ENCODE measurements around the gene GARS1. TPM values are rescaled to one million over a fixed set of nuclear protein-coding genes. Genes with fewer than 3 reads are reported as not detected.
A peak's percentile ranks its signal among the peaks of the same experiment; 100 is the strongest.

The GARS1 gene
- 161 and 178 TPM in 2 replicates for total RNA-seq (2014; rRNA removed; shearing (Covaris generic))
- 355 and 375 TPM in 2 replicates for total RNA-seq (2022)
- Bru-seq, nascent RNA: percentile 99 among the genes with signal in this experiment
- BruChase-seq, experiment 1, labeled RNA remaining after a 6-hour chase: percentile 97 among the genes with signal in this experiment
- percentile 97 among the genes with signal in this experiment for BruChase-seq, experiment 2, labeled RNA remaining after a 2-hour chase
- long read RNA-seq, transcript GARS-201 (17 exons, 2,634 nt): major isoform, 493 of 555 reads
- long read RNA-seq, partial matches to known transcripts: 26 of 555 reads
- long read RNA-seq, other reads (novel, unspliced or antisense): 33 of 555 reads

GRCh38 chr7:30594540-30595435, at the start of gene GARS1:
Gene GARS1 (plus strand): TSS chr7:30594878. CDS start chr7:30594922, 44 bp downstream.
- POLR2A ChIA-PET: interaction anchor here (0.8 to 1.3 kb wide), 3 partner anchors 11 to 272 kb away, joined by 3 to 7 read pairs (median 5); no protein-coding TSS in a partner anchor
- Histone ChIP-seq H3K4me2 (ENCODE audit: low read length) (peak within 1 kb of the TSS; percentile 92), H3K27ac (ENCODE audit: low read depth, low read length, poor library complexity, severe bottlenecking) (peak within 1 kb of the TSS; percentile 95), H3K9me2 (ENCODE audit: insufficient read depth, low read length) (no peaks in the 10 kb centered on the region), H3K4me1 (ENCODE audit: insufficient read depth, low read length, poor library complexity, severe bottlenecking) (peaks cover 21% of the 10 kb centered on the region), H3K79me2 (ENCODE audit: insufficient read depth, low read depth, low read length) (peaks cover 66% of the 10 kb centered on the region), H3K4me3 (ENCODE audit: low read depth, low read length, poor library complexity, severe bottlenecking) (peak within 1 kb of the TSS; percentile 94), H3K9me3 (ENCODE audit: low read length) (no peaks in the 10 kb centered on the region), H3K36me3 (ENCODE audit: insufficient read depth, low read length) (peaks cover 45% of the 10 kb centered on the region), H4K20me1 (ENCODE audit: insufficient read depth, low read length) (peaks cover 27% of the 10 kb centered on the region), H2AFZ (ENCODE audit: low read length) (peak within 1 kb of the TSS; percentile 87; the same call in 1 of the 2 replicates)
- no peak for TF ChIP-seq EZH2phosphoT487 (IDR thresholded peaks at IDR 0.05; ENCODE audit: borderline replicate concordance, low read depth, low read length)
- TF ChIP-seq CTCF (conservative IDR thresholded peaks at IDR 0.05; ENCODE audit: low read length): no peak
- BruUV-seq (replicated peaks): no TSS peak
- peak; percentile 96 for DNase-seq (ENCODE audit: low spot score)
- CTCF ChIA-PET (ENCODE audit: unreplicated experiment): no interaction called here
- intact Hi-C loops (cut with micrococcal nuclease; ENCODE audit: unreplicated experiment): no loop called here

GRCh38 chr7:30545791-30546555, 48.7 kb upstream of the GARS1 start:
- peak overlapping the region; percentile 68 for H3K27ac ChIP-seq (ENCODE audit: low read depth, low read length, poor library complexity, severe bottlenecking)
- intact Hi-C loops (cut with micrococcal nuclease; ENCODE audit: unreplicated experiment): loop anchor here (5.0 kb wide), 2 partner anchors 34 to 196 kb away; no protein-coding TSS in a partner anchor

More at GRCh38 chr7:30545791-30546555, 48.7 kb upstream of the GARS1 start:
- Histone ChIP-seq H3K4me3 (ENCODE audit: low read depth, low read length, poor library complexity, severe bottlenecking) (no peak overlapping the region), H3K36me3 (ENCODE audit: insufficient read depth, low read length) (no peaks in the 10 kb centered on the region), H3K9me2 (ENCODE audit: insufficient read depth, low read length) (no peaks in the 10 kb centered on the region), H3K9me3 (ENCODE audit: low read length) (no peaks in the 10 kb centered on the region), H3K79me2 (ENCODE audit: insufficient read depth, low read depth, low read length) (no peaks in the 10 kb centered on the region), H3K4me1 (ENCODE audit: insufficient read depth, low read length, poor library complexity, severe bottlenecking) (peaks cover 41% of the 10 kb centered on the region), H3K4me2 (ENCODE audit: low read length) (peak overlapping the region; percentile 60), H4K20me1 (ENCODE audit: insufficient read depth, low read length) (no peaks in the 10 kb centered on the region), H2AFZ (ENCODE audit: low read length) (peak overlapping the region; percentile 63; the same call in 1 of the 2 replicates)
- BruUV-seq (replicated peaks): no TSS peak
- DNase-seq (ENCODE audit: low spot score): no peak
- TF ChIP-seq EZH2phosphoT487 (IDR thresholded peaks at IDR 0.05; ENCODE audit: borderline replicate concordance, low read depth, low read length): no peak
- TF ChIP-seq CTCF (conservative IDR thresholded peaks at IDR 0.05; ENCODE audit: low read length): no peak
- CTCF ChIA-PET (ENCODE audit: unreplicated experiment): interaction anchor here (0.9 to 1.1 kb wide), 2 partner anchors 35 to 268 kb away, joined by 3 to 4 read pairs; no protein-coding TSS in a partner anchor
- POLR2A ChIA-PET: interaction anchor here (0.5 to 1.8 kb wide), 9 partner anchors 13 to 610 kb away, joined by 3 to 13 read pairs (median 3); no protein-coding TSS in a partner anchor
